NCI-H1048 (cell line): ENCODE results near the gene CARMIL1.

Experiments
- DNase-seq: peaks from one replicate; lab custom pipeline; 2025; lab: John Stamatoyannopoulos, UW

The CARMIL1 gene

DNA sequence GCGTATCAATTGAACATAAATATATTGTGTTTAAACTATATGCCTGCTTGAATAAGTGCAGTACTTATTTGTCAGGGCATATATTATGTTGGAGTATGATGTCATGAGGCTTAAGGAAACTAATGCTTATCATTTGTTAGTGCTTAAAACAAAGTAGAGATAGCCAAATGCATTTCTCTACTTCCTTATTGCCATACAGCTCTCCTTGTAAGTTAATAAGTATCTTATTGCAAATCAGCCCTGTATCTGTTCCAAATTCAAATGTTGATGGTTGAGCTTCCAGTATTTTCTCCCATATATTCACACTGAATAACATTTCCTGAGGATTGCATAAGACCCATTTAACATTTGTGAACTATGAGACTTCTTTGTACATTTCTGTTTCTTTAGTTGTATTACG, 57.8 kb downstream of the CARMIL1 start:
- DNase-seq, result no peak

DNA sequence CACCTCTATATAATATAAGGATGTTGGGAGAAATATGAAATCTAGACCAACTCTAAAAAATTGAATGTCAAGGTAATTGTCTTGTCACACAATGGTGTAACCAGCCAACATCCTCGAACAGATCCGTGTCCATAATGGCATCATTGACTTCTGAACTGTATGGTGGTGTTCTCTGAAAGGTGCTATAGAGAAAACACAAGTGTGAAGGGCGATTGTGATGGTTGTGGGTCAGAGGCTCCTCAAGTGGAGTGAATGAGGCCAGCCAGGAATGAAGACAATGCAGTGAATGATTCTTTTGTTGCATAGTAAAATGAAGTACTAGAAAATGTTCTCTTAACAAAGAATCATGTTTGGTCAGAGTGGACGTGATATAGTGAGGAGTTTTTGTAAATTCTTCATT, 58.3 kb downstream of the CARMIL1 start:
- DNase-seq, result no peak

DNA sequence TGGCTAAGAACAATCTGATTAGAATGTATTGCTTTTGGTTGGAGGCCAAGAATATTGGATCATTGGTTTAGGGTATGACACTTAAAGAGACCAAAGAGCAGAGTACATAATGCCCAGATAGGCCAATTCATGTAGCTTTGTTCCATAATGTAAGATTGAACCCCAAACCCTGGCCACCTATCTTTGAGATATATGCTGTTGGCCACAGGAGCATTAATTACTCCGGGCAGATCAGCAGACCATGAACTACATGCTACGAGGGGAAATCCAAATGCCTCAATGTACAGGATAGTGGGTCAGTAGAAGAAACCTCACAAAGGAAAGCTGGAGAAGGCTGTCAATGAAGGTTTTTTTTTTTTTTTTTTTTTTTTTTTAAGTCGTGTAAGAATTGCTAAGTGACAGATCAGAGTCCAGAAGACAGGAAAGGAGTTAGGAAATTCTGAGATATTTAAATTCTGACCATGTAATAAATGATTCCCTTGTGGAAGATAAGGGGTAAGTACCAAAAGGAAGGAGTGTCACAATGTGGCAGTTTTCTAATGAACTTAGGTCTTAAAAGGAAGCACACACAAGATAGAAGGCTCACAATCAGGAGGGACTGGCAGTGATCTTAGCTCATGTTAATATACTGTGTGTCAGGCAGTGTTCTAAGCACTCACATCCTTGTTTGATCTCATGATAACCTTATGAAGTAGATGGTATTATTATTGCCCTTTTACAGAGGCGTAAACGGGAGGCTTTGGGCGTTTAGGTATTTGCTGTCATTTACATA, 61.4 kb downstream of the CARMIL1 start:
- DNase-seq, result no peak

DNA sequence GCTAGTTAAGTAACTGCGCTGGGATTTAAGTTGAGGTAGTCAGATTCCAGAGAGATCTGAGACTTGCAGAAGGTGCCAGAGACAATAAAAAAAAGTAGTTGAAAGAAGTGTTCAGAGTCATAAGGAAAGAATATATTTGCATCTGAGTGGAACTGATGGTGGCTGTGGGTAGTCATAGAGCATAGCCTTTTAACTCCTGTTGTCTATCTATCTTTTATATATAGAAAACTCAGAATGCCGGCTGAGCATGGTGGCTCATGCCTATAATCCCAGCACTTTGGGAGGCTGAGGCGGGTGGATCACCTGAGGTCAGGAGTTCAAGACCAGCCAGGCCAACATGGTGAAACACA, 62.0 kb downstream of the CARMIL1 start:
- no peak for DNase-seq

DNA sequence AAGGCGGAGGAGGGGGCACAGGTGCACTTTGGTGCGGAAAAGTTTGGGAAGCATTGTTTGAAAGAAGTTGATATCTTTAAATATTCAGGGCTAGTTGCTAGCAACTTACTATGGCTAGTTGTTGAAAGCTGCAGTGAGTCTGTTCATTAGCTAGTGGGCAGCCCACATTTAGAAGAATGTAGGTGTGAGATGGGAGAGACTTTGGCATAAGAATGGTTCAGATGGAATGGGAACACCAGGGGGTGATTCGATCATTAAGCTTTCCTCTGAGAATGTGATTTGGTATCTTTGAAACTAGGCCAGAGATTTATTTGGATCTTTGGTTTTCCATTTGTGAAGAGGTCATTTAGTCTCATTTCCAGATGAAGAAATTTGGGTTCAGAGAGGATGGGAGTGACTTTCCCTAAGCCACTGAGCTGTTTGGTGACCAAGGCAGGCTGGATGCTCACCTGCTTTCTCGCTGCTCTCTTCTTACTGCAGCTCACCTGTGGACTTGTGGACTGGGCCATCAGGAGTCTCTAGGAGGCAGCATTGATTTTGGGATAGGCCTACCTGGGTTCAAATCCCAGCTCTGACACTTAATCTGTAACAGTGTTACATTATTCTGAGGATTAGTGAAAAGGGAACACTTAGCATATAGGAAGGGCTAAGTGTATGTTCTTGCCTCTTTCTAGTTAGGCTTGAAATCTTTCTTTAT, 62.9 kb downstream of the CARMIL1 start:
- no peak for DNase-seq

DNA sequence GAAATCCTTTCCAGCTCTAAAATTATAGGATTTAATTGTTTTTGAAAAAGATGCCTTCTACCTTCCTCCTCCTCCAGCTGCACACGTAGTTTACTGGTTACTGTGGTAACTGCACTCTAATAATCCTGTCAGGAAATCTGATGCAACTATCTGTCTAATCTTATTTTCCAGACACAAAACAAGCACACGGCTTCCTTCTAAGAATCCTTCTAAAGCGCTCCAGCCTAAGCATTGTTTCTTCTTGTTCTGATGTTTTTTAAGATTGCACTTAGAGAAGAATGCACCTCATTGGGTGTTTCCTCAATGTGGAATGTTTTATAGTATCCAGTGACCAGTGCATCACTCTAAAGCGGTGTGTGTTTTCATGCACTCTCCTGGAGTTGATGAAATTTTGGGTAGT, 63.6 kb downstream of the CARMIL1 start:
- no peak for DNase-seq

DNA sequence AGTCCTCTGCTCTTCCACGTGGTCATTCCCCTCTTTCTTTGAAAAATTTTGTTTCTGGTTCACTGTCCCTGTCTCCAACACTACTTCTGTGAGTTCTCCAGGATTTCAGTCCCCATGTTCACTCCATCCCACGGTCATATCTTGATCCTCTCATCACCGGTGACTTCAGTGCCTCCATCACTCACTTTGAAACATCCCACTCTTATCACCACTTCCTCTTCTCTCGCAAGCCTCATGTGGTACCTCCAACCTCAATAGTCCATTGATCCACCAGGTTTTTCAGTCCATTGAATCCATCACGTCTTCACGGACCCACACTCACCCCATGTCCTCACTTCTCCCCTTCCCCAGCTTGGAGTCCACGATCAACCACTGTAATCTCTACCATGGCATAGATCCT, 64.8 kb downstream of the CARMIL1 start:
- no peak for DNase-seq

DNA sequence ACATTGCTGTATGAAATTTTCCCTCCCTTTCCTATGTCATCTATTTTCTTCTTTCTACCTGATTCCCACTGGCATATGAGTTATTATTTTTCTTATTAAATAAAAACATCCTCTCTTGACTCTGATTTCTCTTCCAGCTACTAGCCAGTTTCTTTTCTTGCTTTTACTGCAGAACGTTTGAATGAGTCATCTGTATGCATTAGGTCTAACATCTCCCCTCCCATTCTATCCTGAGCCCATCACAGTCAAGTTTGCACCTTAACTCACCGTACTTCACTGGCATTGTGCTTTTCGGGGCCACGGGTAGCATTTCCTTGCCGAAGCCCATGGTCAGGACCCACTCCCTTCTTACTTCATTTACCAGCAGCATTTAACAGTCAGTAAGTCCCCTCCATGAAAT, 65.7 kb downstream of the CARMIL1 start:
- no peak for DNase-seq

DNA sequence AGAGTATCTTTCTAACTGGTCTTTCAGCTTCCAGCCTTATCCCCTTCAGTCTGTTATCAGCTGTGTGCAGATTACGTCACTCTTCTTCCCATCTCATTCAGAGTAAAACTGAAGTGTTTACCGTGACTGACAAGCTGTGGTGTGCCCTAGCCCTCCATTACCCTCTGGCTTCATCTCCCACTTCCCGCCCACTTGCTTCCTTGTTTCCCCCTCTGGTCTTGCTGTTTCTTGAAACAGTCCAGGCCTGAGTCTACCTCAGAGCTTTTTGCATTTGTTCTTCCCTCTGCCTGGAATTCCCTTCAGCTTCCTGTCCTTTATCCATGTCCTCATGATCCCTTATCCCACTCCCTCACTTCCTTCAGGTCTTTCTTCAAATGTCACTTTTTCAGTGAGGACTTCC, 66.9 kb downstream of the CARMIL1 start:
- no peak for DNase-seq

DNA sequence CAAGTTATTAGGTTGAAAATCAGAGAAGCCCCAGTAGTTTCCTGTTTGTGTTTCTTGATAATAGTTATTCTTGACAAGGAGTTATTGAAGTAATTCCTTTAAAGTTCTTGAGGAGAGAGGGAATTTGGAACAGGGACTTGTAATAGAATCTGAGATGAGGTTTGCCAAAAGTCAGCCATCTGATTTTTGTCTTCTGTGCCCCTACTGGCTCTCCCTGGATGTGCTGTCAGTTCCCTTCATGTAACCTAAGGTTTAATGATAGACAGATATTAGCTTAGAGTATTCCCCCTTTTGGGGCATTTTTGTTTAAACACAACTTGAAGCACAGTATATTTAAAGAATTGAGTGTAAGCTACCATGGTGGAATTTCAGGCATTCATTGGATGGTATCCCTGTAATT, 71.4 kb downstream of the CARMIL1 start:
- no peak for DNase-seq

DNA sequence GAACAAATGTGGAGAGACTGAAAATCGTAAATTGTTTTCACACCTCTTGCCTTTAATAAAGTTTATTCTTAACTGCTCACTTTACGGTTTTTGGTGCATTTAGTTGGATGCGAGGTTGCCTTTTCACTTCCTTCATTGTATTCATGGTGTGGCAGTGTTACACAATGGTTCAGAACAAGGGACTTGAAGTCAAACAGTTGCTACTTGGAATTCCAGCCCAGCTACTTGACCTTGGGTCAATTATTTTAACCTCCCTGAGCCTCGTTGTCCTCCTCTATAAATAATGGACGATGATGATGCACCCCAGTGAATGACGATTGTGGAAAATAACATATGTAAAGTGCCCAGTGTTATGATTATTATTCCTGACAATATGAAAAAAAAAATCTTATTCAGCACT, 72.3 kb downstream of the CARMIL1 start:
- DNase-seq, result no peak

DNA sequence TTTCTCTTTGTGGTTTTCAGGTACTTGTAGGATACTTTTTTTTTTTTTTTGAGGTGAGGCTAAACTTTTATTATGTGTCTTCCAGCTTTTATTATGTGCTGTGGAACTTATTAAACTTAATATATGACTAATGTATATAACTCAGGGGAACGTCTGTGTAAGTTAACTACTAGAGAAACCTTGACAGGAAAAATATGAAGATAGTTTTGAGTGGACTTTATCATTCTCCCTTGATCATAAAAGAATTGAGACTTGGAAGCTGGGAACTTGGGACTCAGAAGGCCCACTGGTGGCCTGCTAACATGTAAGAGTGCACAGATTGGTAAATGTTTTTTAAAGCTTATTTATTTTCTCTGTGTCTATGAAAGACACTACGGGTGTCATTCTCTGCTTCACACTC, 73.1 kb downstream of the CARMIL1 start:
- no peak for DNase-seq

DNA sequence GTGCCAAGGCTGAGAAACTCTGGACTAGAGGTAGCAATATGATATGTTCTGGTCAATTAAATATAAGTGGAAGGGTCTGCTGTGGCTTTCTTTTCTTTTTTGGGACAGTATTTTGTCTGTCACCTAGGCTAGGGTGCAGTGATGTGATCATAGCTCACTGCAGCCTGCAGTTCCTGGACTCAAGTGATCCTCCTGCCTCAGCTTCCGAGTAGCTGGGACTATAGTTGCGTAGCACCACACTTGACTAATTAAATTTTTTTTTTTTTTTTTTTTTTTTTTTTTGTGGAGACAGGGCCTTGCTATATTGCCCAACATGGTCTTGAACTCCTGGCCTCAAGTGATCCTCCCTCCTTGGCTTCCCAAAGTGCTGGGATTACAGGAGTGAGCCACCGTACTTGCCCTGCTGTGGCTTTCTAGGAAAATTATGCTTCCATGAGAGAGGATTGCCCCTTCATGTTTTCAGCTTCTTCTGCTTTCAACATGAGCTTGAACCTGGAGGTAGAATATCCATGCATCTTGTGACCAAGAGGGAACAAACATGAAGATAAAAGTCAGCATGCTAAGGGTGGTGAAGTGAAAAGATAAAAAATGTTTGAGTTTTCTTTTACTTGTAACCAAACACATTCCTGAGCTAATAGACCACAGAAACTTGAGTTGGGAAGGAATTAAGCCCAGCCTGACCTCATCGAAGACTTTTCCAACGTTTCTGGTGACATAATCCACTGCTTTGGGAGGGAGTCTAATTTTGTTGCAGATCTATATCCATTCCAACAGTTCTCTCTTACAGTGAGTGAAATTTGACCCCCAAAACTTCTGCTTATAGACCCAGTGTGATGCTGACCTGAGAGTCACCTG, 75.1 kb downstream of the CARMIL1 start:
- DNase-seq, result no peak

DNA sequence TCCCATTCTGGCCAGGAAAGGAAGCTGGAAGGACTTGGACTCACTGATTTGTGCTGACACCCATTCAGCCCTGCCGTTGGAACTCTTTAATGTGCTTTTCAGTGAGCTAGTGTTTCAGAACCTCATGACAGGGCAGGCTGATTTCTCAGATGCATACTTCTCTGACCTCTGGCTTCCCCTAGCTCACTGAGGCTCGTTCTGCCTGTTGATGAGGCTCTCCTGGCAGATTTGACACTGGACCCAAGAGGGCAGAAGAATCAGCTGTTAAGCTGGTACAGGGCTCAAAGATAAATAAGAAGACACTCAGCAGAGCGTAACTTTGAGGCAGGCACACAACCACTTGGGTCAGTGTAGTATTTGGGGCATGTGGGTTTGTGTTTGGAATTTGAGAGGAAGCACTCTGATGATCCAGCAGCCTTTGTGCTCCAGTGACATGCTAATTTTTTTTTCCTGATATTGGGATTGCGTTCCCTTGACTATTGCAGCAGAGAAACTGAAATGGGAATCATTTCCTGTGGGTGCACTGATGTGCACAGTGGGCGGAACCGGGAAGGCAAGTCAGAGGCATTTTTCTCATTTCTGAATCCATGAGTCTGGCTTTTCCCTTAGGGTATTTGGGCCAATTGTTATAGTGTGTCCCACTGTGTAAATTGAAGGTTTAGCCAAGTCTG, 80.2 kb downstream of the CARMIL1 start:
- no peak for DNase-seq

DNA sequence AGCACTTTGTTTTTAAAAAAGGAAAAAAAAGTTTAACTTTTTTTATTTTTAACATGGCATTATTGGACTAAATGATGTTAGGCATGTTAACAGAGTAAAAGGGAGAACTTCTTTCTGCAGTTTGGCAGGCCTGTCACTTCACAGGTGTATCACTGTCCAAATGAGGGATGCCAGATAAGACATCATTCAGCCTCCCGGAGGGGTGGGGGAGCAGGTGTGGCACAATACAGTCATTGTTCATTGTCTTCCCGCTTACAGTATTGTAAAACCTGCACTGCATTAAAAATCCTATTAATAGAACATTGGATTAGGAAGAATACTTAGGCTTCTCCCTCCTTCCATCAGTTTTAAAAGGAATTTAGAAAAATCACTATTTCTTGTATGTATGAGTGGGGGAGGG, 80.7 kb downstream of the CARMIL1 start:
- peak; percentile 31 for DNase-seq

DNA sequence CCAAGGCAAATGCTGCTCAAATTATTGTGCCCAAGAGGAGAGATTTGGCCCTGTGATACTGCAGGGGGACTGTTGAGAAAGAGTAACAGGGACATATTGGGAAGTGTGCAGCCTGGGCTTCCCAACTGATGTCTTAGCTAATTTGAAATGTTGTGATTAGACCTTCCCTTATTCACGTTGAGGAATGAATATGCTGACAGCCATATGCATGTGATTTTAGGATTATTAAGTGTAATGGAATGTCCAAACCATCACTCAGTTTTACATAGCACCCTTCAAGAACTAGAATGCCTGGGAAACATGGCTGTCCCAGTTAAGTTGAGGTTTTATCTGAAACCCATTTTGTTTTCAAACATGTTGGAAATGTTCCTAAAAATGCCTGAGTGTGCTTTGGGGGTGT, 81.4 kb downstream of the CARMIL1 start:
- no peak for DNase-seq

DNA sequence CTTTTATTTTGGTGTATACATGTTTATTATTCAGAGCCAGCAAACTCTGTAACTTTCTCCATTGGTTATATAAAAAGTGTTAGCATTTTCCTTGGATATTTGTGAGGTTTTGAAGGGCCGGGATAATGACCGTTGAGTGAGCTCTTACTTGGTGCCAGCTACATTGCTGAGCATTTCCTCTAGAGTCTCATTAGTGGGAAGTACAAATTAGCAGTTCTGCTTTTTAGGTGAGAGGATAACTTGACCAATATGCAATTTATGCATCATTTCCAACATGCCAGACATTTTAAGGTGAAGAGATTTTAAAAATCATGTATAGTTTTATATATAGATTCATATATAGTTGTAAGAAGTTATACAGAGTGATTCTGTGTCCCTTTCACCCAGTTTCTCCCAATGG, 84.3 kb downstream of the CARMIL1 start:
- DNase-seq, result no peak

DNA sequence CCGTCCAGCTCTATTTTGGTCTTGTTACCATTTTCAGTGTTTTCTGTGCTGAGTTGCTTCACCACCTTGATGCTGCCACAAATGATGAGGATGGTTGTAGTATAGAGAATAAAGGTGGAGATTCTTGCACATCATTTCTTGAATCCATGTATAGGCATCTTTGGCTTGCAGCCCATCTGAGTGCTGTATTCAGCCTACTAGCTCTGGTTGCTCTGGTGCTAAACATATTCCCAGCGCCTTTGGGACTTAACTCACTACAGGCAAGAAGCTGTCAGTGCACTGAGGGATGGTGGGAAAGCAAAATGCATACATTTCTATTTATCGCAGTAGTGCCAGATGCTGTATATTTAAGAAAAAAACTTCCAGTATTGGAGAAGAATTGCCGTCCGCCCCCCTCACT, 86.0 kb downstream of the CARMIL1 start:
- no peak for DNase-seq

DNA sequence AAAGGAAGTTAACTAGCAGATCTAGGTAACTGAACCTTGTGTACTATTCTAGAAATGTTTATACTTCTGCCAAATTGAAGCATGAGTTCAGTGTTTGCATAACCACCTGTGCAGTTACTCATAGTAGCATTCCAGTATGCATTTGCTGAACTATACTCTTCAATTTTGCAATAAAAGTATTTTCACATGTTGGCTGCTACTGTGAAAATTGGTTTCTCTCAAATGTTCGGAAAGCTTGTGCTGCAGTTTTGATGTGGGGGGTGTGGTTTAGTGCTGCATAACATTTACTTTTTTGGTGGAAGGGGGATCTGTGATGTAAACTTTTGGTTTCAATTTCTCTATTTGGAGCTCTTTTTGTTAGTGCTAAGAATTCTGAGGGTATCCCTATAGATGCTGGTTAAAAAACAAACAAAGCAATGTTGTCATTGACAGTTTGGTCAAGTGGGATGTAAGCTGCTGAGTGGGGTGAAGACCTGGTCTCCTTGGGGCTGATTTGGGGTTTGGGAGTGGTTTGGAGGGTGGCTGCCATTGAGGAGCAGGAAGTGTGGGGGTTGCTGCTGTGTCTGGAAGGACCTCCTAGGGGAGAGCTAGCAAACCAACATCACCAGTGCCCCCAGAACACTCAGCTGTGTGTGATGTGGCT, 87.8 kb downstream of the CARMIL1 start:
- no peak for DNase-seq

DNA sequence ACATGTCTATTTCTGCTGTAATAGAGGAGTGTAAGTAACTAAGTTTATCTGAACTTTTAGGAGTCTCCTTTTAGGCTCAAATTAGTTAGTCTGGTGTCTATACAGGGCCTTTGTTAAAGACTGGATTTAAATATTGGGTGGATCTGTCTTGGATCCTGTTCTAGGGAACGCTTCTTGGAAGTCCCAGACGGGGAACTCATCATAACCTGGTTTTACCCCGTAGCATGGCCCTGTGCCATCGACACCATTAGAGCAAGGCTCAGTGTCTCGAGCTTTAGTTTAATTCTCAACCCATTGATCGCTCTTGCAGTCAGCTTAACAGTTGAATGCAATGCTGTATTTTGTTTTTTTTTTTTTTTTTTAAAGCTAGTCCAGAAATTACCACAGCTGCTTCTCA, 89.9 kb downstream of the CARMIL1 start:
- no peak for DNase-seq

DNA sequence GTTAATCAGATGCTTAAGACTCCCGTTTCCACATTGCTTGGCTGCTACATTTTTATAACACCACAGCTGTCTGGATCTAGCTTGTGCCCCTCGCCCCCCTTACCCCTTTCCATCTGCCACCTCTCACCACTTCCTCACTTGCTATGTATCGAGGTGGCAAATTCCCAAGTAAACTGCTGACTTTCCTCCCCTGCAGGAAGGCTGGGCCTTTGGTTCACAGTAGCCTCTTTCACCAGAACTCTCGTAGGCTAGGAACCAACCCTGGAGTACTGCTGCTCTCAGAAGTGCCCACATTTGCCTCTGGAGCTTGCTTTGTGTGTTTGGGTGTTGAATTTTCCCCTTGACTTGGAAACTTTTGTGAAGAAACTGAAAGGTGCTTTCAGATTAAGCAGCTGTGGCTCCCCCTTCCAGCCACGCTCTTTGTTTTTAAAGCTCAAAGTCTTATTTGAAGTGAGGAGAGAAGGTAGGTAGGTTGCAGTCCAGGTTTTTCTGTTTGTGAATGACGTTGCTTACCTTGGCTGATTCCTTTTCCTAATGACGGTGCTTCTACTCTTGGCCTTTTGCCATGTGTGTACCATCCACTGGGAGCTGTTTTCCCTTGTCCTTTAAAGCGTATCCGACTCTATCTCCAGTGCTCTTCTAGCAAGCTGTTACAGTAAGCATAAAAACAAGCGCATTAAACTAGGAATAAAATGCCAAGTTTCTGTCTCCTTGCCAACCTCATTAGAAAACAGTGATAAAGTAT, 90.4 kb downstream of the CARMIL1 start:
- DNase-seq, result no peak
